ENCODE measurements around the gene ASB13. TPM values are rescaled to one million over a fixed set of nuclear protein-coding genes. Genes with fewer than 3 reads are reported as not detected.

Gene ASB13, protein sequence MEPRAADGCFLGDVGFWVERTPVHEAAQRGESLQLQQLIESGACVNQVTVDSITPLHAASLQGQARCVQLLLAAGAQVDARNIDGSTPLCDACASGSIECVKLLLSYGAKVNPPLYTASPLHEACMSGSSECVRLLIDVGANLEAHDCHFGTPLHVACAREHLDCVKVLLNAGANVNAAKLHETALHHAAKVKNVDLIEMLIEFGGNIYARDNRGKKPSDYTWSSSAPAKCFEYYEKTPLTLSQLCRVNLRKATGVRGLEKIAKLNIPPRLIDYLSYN
- total RNA-seq: 8.6 and 11.6 TPM in 2 replicates

DNA sequence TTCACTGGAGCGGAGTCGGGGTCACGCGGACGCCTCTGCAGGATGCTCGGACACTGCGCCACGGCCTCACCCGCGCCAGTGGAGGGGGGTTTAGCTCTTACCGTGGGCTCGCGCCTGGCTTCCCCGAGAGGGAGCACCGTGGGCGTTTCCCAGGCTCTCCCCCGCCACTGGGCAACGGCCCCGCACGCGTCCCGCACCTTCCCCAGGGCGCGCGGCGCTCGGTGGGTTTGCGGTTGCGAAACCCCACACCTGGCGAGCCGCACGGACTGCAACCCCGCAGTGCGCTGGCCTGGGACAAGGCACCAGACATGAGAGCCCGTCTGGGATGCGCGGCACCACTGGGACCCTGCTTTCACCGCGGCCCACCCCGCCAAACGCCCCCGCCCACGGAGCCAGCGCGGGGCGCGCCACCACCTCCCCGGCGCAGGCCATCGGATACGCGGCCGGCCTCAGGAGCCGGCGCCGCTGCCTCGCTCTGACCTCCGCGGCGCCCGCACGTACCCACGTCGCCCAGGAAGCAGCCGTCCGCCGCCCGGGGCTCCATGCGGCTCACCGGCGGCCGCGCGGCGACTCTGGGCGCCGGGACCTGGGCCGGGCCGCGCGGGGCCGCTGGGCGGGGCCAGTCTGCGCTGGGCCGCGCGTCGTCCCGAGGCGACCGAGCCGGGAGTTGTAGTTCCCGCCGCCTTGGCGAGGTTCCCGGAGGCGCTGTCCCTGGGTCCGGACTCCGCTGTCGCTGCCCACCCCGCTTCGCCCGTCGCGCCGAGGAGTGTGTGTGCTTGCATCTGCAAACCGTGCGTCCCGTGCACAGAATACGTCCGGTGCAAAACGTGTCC, at the start of gene ASB13:
ASB13 (minus strand) TSS at position 588 of the 833 bp plus-strand sequence; CDS start at position 544, 44 bp downstream.

DNA sequence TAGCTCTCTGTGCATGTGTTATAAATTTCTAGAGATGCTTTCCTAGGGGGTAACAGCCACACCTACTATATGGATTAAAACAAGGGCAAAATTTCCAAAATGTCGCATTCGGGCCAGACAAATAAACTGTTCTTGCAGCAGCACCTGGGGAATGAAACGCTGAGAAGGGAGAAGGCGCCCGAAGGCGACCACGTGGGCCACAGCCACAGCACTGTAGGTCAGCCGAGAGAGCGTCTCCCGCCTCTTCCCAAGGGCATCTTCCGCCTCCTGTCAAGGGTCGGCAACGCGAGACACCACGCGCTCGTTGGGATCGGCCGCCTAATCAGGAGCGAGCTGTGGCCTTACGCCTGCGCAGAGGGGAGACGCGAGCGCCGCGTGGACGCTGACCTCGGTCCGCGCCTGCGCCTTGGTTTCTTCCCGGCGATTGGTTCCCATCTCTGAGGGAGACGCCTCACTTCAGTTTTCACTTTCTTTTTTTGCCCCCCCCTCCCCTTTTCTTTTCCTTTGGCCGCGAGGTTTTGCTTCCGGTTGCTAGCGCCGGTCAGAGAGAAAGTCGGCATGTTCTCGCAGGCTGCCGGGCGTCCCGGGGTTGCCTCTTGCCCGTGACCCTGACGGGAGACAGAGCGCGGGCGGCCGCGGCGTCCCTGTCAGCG, 18.0 kb upstream of the ASB13 start, which contains the start of gene TASOR2:
TASOR2 (plus strand) TSS at position 521 of the 653 bp plus-strand sequence. CDS start 35,805 bp downstream, outside the sequence.

Other genes starting within 250 kb of the ASB13 start
- gene CALML5, start 167.0 kb downstream of the ASB13 start, total RNA-seq: not detected in 2 replicates
- gene CALML3, start 141.6 kb downstream of the ASB13 start, total RNA-seq: not detected in 2 replicates
- gene TASOR2, start 18.2 kb upstream of the ASB13 start, total RNA-seq: 86.1 and 134 TPM in 2 replicates
- 425 and 550 TPM in 2 replicates for gene GDI2, start 146.8 kb upstream of the ASB13 start, total RNA-seq
- 6.0 and 8.0 TPM in 2 replicates for gene ANKRD16, start 223.3 kb upstream of the ASB13 start, total RNA-seq
- 107 and 116 TPM in 2 replicates for gene FBH1, start 223.6 kb upstream of the ASB13 start, total RNA-seq